ENCODE data around the gene ARSA. TPM values are rescaled to one million over a fixed set of nuclear protein-coding genes. Genes with fewer than 3 reads are reported as not detected.

ARSA gene
- total and polyA plus RNA-seq, 11 donors: 16.7 to 40.5 (median 26.1) TPM

- TF ChIP-seq POLR2A (IDR thresholded peaks at IDR 0.05): no peak
- TF ChIP-seq CTCF (IDR thresholded peaks at IDR 0.05): no peak
- DNase-seq: peak in 1 of 5 donors; percentile 61
- ATAC-seq: no peak
- H3K4me1 ChIP-seq: peaks cover 3 to 57% (median 33%) of the 10 kb centered on the region in 12 donors
- intact Hi-C loops (cut with DNase I): loop anchor here in 1 of 10 donors (1.0 to 5.0 kb wide), 3 partner anchors 19 to 75 kb away; partner anchors contain the start of genes LMF2 and NCAPH2
- no peaks in the 10 kb centered on the region for H3K27me3 ChIP-seq
- peak overlapping the region; percentile 90 to 100 (median 99) for H3K27ac ChIP-seq
- peaks cover 0 to 26% (median 12%) of the 10 kb centered on the region in 9 donors for H3K36me3 ChIP-seq
- H3K4me3 ChIP-seq: peak overlapping the region; percentile 53 to 95 (median 80)
- 6 to 23% (median 12%) methylated on average over 9 to 39 of the region's 39 CpGs for WGBS, 4 donors
- no peaks in the 10 kb centered on the region for H3K9me3 ChIP-seq
Measured at GRCh38 chr22:50581950-50582492, 45.9 kb downstream of the ARSA start.

- ATAC-seq (no peak), DNase-seq (peak in 1 of 5 donors; percentile 26)
- Histone ChIP-seq H3K4me1 (peaks cover 3 to 64% (median 34%) of the 10 kb centered on the region in 12 donors), H3K36me3 (peaks cover 0 to 26% (median 12%) of the 10 kb centered on the region in 9 donors), H3K27ac (peak overlapping the region in 11 of 12 donors; percentile 90 to 100 (median 99)), H3K9me3 (no peaks in the 10 kb centered on the region), H3K4me3 (peak overlapping the region; percentile 53 to 95 (median 80)), H3K27me3 (no peaks in the 10 kb centered on the region)
- TF ChIP-seq POLR2A (IDR thresholded peaks at IDR 0.05): no peak
- TF ChIP-seq CTCF (IDR thresholded peaks at IDR 0.05): no peak
- intact Hi-C loops (cut with DNase I): loop anchor here in 1 of 10 donors (5.0 kb wide), 1 partner anchor 74 kb away; the partner anchor contains the start of genes LMF2 and NCAPH2
- 85 to 88% (median 87%) methylated on average over 22 of the region's 22 CpGs for WGBS, 4 donors
Measured at GRCh38 chr22:50581031-50581949, 46.7 kb downstream of the ARSA start.

- DNase-seq: no peak
- Histone ChIP-seq H3K27ac (peak overlapping the region in 11 of 12 donors; percentile 81 to 100 (median 98)), H3K27me3 (no peaks in the 10 kb centered on the region), H3K4me3 (no peak overlapping the region), H3K36me3 (peaks cover 0 to 36% (median 19%) of the 10 kb centered on the region in 9 donors), H3K9me3 (no peaks in the 10 kb centered on the region), H3K4me1 (peaks cover 3 to 78% (median 36%) of the 10 kb centered on the region in 12 donors)
- TF ChIP-seq CTCF (IDR thresholded peaks at IDR 0.05): no peak
- no peak for TF ChIP-seq POLR2A (IDR thresholded peaks at IDR 0.05)
- intact Hi-C loops (cut with DNase I): loop anchor here in 3 of 10 donors (5.0 kb wide), 2 partner anchors 38 to 72 kb away; partner anchors contain the start of genes LMF2 (in 1 of the 3) and NCAPH2 (in 1 of the 3)
- WGBS, 4 donors: 94 to 97% (median 96%) methylated on average over 4 of the region's 4 CpGs
- no peak for ATAC-seq
Measured at GRCh38 chr22:50579752-50580151, 48.2 kb downstream of the ARSA start.

Data from heart left ventricle (tissue), 16 donors.